Uterus (tissue), 4 donors: ENCODE data around the gene DCP2. TPM values are rescaled to one million over a fixed set of nuclear protein-coding genes. Genes with fewer than 3 reads are reported as not detected.

Source experiments
- DNase-seq, 2 donors: peaks; one replicate each; pipeline ENCODE4 v3.0.0-alpha.2; 2019 to 2020
- H3K27ac ChIP-seq, 2 donors: fragments of 200-600 bp; sonication (generic); 1 replicate in 1 of 2; 2 replicates in 1 of 2; pipeline ENCODE4 v1.5.1; 2016 to 2018
- H3K27me3 ChIP-seq, 2 donors: fragments of 200-600 bp; sonication (generic); one replicate each; pipeline ENCODE4 v1.5.1; 2018 to 2019; ENCODE audit warnings: control low read depth in 1 of 2
- H3K36me3 ChIP-seq, 2 donors: fragments of 200-600 bp; sonication (generic); one replicate each; pipeline ENCODE4 v1.5.1; 2019; ENCODE audit warnings: control low read depth in 1 of 2
- H3K4me1 ChIP-seq, 2 donors: fragments of 200-600 bp; sonication (generic); one replicate each; pipeline ENCODE4 v1.5.1; 2018 to 2019; ENCODE audit warnings: control low read depth in 1 of 2
- H3K4me3 ChIP-seq, 2 donors: fragments of 200-600 bp; sonication (generic); 1 replicate in 1 of 2; 2 replicates in 1 of 2; pipeline ENCODE4 v1.5.1; 2018 to 2019; ENCODE audit warnings: mild to moderate bottlenecking in 1 of 2
- H3K9me3 ChIP-seq, 2 donors: fragments of 200-600 bp; sonication (generic); one replicate each; pipeline ENCODE4 v1.5.1; 2019; ENCODE audit warnings: control low read depth in 1 of 2
- POLR2A ChIP-seq, 2 donors: fragments of 450-650 bp; IDR thresholded peaks; one replicate each; pipeline ENCODE4 v1.6.1; 2016; ENCODE audit warnings: antibody characterized with exemption in 2 of 2, mild to moderate bottlenecking in 1 of 2, moderate library complexity in 1 of 2
- intact Hi-C: fragments of 100-400 bp; cut with DNase I; formaldehyde crosslinking; loops from one replicate; pipeline ENCODE4 v1.15.1; 2023; ENCODE audit warnings: low total_unique reads
- total RNA-seq, 4 donors: library from RNA; depleted of rRNA in 3 of 4; stranded (reverse); fragments of >200 nt in 3 of 4; gene quantifications; one replicate each; pipeline versions ENCODE4 v1.1.0 to v1.2.4, GENCODE V29; 2014 to 2023
- TF ChIP-seq, protein P1 (sequence below), 4 experiments: fragments of 200-600 bp in 2 of 4; fragments of 450-650 bp in 2 of 4; sonication (generic) in 2 of 4; IDR thresholded peaks; one replicate each; pipeline ENCODE4 v1.5.1; 2016 to 2019; ENCODE audit warnings: antibody characterized with exemption in 4 of 4, mild to moderate bottlenecking in 2 of 4, moderate library complexity in 1 of 4
- donor health status: DM: yes; HTN: yes; CAD: no.

The DCP2 gene
- total RNA-seq, 4 donors from 2014 or later = 11.2 to 124 (median 27.6) TPM

DNA sequence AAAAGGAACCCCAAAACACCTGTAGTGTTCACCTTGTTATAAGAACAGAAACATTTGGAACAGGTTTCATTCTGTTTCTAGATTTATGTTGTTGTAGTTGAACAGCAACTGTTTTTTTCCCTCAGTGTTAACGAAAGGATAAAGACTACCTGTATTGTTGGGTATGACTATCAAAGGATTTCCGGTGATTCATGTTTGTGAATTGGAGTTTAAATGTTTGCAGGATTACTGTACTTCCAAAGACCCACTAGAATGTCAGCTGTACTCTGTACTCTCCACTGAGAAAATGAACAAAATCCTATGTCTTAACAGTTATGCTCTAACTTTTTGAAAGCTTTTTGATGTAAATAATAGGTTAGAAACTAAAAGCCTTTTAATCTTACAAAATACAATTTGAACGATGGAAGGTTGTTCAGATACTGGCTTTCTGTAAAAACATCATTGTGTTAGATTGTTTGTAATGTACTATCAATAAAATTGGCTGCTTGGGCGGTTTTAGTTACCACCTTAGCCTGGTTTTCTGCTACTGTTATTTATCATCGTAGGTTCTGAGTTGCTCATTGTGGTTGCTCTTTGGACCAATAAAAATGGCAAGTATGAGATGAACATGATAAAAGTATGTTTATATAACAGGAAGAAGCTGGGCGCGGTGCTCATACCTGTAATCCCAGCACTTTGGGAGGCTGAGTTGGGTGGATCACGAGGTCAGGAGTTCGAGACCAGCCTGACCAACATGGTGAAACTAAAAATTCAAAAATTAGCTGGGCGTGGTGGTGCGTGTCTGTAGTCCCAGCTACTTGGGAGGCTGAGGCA, 44.1 kb downstream of the DCP2 start:
- TF ChIP-seq, protein P1, sequence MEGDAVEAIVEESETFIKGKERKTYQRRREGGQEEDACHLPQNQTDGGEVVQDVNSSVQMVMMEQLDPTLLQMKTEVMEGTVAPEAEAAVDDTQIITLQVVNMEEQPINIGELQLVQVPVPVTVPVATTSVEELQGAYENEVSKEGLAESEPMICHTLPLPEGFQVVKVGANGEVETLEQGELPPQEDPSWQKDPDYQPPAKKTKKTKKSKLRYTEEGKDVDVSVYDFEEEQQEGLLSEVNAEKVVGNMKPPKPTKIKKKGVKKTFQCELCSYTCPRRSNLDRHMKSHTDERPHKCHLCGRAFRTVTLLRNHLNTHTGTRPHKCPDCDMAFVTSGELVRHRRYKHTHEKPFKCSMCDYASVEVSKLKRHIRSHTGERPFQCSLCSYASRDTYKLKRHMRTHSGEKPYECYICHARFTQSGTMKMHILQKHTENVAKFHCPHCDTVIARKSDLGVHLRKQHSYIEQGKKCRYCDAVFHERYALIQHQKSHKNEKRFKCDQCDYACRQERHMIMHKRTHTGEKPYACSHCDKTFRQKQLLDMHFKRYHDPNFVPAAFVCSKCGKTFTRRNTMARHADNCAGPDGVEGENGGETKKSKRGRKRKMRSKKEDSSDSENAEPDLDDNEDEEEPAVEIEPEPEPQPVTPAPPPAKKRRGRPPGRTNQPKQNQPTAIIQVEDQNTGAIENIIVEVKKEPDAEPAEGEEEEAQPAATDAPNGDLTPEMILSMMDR (IDR thresholded peaks at IDR 0.05) = no peak
- TF ChIP-seq POLR2A (IDR thresholded peaks at IDR 0.05) = no peak
- Histone ChIP-seq H3K27ac (no peak overlapping the region), H3K4me3 (no peak overlapping the region), H3K9me3 (no peaks in the 10 kb centered on the region), H3K36me3 (no peaks in the 10 kb centered on the region), H3K4me1 (no peaks in the 10 kb centered on the region), H3K27me3 (no peaks in the 10 kb centered on the region)
- intact Hi-C loops = no loop called here
- DNase-seq = no peak

DNA sequence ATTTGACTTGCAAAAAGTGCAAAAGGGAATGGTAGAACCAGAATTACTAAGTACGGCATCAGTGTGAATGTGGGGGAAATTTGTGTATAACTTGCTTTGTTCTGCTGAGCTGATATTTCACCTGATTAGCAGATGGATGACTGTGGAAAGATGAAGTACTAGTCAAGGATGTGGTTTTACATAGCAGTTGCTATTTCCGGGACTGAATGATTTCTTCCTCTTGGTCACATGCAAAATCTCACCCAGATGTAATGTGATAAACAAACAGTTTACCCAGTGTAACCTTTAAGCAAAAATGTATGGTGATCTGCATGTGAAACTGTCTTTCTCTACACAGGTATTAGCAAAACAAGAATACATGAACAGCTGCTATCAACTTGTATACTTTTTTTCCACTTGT, 46.1 kb downstream of the DCP2 start:
- no peak for TF ChIP-seq POLR2A (IDR thresholded peaks at IDR 0.05)
- TF ChIP-seq, protein P1 (IDR thresholded peaks at IDR 0.05) = no peak
- no peak overlapping the region for H3K27ac ChIP-seq
- no peak for DNase-seq

DNA sequence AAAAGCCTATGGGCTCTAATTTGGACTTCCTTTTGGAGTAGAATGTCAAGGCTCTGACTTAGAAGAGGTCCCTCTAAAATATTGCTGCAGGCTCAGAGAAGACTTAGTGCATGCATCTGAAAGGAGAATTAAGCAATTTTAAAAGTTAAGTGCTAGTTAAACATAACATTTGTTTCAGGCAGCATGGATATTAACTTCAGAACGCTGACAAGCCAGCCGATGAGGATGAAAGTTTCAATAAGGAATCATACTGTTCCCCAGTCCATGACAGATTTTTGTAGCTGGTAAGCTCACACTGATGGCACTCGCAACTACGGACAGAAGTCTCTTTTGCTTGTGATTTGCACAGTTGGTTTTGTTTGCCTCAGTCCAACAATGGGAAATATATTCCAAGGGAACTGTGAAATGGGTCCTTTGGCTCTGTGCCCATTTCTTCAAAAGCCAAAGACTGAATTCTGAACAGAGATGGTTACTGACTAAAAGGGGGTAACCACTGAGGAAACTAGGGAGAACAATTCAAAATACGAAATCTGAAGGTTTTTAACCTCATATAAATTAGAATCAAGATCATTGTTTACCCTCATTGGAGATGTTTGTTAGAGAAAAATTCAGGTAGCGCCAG, 47.6 kb downstream of the DCP2 start:
- Histone ChIP-seq H3K27ac (no peak overlapping the region), H3K36me3 (no peaks in the 10 kb centered on the region), H3K4me1 (no peaks in the 10 kb centered on the region), H3K27me3 (no peaks in the 10 kb centered on the region), H3K4me3 (no peak overlapping the region), H3K9me3 (no peaks in the 10 kb centered on the region)
- TF ChIP-seq, protein P1 (IDR thresholded peaks at IDR 0.05) = no peak
- TF ChIP-seq POLR2A (IDR thresholded peaks at IDR 0.05) = no peak
- no peak for DNase-seq
- intact Hi-C loops = no loop called here

More for the DNA sequence above, 46.1 kb downstream of the DCP2 start:
- Histone ChIP-seq H3K4me3 (no peak overlapping the region), H3K36me3 (no peaks in the 10 kb centered on the region), H3K4me1 (no peaks in the 10 kb centered on the region), H3K9me3 (no peaks in the 10 kb centered on the region), H3K27me3 (no peaks in the 10 kb centered on the region)
- intact Hi-C loops = no loop called here

DNA sequence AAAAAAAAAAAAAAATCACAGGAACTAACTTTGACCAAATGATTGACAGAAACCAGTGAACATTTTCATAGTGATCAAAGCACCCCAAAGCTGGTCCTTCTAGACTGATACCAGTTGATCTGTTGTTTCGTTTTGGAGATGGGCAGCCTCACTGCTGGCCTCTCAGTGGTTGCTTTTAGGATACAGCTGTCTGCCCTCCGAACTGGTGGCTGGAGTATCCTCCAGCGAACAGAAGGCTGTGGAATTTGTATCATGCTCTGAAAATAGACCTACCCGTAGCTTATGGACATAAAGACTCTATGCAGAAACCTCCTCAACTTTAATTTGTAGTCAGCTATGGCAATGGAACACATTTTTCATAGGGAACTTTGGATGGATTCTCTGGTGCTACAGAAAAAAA, 49.0 kb downstream of the DCP2 start:
- Histone ChIP-seq H3K27me3 (no peaks in the 10 kb centered on the region), H3K4me1 (no peaks in the 10 kb centered on the region), H3K36me3 (no peaks in the 10 kb centered on the region), H3K27ac (no peak overlapping the region), H3K4me3 (no peak overlapping the region), H3K9me3 (no peaks in the 10 kb centered on the region)
- no peak for TF ChIP-seq POLR2A (IDR thresholded peaks at IDR 0.05)
- TF ChIP-seq, protein P1 (IDR thresholded peaks at IDR 0.05) = no peak
- DNase-seq = no peak
- intact Hi-C loops = no loop called here

DNA sequence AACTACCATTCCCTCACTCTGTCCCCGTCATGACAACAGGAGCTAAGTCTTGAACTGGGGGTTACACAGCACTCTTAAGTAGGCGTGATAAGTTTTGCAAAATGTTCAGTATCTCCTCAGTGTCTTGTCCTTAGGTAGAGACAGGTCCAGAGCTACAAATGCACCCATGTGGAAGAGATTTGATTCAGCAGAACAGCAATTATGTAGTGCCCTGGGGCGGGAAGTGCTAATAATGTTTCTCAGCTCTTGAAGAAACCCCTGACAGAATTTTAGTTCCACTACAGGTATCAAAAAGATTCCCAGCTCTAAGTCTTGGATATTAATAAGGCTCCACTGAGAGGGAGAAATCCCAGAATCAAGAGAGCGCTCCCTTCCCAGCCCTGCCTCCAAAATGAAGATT, 49.6 kb downstream of the DCP2 start:
- intact Hi-C loops = no loop called here
- no peaks in the 10 kb centered on the region for H3K9me3 ChIP-seq
- H3K4me1 ChIP-seq = no peaks in the 10 kb centered on the region
- TF ChIP-seq, protein P1 (IDR thresholded peaks at IDR 0.05) = no peak
- TF ChIP-seq POLR2A (IDR thresholded peaks at IDR 0.05) = no peak
- no peak for DNase-seq
- no peaks in the 10 kb centered on the region for H3K36me3 ChIP-seq
- H3K27ac ChIP-seq = no peak overlapping the region
- H3K4me3 ChIP-seq = no peak overlapping the region
- H3K27me3 ChIP-seq = no peaks in the 10 kb centered on the region
